GM12872 (cell line): Measurements from ENCODE around the gene TAF8.

Source experiments
- TF ChIP-seq, protein P1 (sequence below): IDR thresholded peaks from 3 replicates; pipeline ENCODE4 v1.5.1; 2011; ENCODE audit warnings: low read depth, mild to moderate bottlenecking, low read length, moderate library complexity; ENCODE audit not compliant: insufficient read depth

Gene TAF8

DNA sequence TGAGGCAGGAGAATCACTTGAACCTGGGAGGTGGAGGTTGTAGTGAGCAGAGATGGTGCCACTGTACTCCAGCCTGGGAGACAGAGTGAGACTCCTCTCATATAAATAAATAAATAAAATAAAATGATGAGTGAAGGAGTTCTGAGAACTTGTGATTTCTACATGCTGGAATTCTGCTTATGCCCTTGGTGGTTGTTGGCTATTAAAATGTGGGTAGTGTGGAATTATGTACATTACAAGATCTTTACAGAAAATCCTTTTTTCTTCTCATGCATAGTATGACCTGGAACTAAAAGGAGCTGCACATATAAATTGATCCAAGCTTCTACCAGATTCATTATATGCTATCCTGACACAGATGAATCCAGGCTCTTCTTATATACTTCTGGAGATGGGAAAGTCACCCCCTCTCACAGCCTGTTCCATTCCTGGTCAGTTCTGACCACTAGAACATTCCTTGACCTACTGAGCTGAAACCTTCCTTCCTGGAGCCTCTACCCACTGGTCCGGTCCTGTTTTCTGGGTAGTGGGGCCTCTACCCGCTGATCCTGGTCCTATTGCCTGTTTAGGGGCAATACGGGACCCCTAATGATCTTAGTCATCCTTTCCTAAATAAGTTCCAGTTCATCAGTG lies 37.7 kb upstream of the TAF8 start:
- TF ChIP-seq, protein P1, sequence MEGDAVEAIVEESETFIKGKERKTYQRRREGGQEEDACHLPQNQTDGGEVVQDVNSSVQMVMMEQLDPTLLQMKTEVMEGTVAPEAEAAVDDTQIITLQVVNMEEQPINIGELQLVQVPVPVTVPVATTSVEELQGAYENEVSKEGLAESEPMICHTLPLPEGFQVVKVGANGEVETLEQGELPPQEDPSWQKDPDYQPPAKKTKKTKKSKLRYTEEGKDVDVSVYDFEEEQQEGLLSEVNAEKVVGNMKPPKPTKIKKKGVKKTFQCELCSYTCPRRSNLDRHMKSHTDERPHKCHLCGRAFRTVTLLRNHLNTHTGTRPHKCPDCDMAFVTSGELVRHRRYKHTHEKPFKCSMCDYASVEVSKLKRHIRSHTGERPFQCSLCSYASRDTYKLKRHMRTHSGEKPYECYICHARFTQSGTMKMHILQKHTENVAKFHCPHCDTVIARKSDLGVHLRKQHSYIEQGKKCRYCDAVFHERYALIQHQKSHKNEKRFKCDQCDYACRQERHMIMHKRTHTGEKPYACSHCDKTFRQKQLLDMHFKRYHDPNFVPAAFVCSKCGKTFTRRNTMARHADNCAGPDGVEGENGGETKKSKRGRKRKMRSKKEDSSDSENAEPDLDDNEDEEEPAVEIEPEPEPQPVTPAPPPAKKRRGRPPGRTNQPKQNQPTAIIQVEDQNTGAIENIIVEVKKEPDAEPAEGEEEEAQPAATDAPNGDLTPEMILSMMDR: no peak

GRCh38 chr6:42013134-42013516 lies 37.2 kb upstream of the TAF8 start:
- TF ChIP-seq, protein P1: no peak

- TF ChIP-seq, protein P1: no peak
Observed at GRCh38 chr6:42017021-42017643, 33.2 kb upstream of the TAF8 start.

DNA sequence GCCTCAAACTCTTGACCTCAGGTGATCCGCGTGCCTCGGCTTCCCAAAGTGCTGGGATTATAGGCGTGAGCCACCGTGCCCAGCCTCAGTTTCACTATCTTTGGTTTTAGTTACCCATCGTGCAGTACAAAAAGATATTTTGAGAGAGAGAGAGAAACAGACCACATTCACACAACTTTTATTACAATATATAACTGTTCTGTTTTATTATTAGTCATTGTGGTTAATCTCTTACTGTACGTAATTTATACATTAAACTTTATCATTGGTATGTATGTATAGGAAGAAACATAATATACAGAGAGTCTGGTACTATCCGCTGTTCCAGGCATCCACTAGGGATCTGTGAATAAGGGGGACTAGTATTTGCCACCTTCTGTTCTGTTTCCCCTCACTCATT lies 29.4 kb upstream of the TAF8 start:
- TF ChIP-seq, protein P1: no peak

DNA sequence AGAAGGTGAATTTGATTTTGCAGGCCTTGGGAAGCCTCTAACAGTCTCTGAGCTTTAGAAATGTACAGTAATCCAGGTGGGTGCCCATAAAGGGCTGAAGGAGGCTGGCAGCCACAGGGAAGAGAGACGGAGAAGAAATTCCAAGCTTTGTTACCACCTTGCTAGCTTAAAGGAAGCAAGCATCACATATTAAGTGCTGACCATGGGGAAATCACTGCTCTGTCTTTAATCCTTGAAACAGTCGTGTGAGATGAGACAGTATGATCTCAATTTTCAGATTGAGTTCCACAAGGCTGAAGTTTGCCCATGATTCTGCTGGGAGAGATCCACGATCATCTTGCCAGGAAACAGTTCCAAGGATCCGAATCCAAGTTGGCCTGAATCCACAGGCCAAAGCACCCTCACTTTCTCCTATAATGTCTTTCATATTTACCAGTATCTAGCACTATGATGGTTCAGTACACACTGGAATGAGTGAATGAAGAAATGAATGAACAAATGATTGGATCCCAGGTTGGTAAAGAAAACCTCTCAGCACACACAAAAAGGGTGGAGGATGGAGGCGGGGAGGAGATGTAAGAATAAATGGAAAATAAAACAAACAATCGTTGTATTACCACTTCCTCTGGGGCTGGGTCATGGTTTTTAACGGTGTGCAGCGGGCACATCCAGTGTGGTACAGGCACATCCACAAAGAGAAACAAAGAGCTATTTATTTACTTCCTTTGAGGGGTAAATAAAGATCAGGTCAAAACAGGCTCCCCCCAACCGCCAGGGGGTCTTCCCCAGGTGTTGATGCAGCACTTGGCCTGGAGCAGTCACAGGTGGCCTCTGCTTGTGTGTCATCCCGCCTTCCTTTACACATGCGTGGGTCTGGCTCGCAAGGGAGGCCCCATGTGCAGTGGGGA lies 28.2 kb upstream of the TAF8 start:
- TF ChIP-seq, protein P1: peak; percentile 36; the same call in 1 of the 3 replicates

- TF ChIP-seq, protein P1: no peak
Observed at GRCh38 chr6:42022755-42023384, 27.5 kb upstream of the TAF8 start.
